Breast epithelium (tissue), 3 donors: ENCODE data around the gene MYO3B.

Experiments used
- POLR2A ChIP-seq: fragments of 450-650 bp; IDR thresholded peaks from one replicate; pipeline ENCODE4 v1.6.1; 2016; ENCODE audit warnings: antibody characterized with exemption, mild to moderate bottlenecking, moderate library complexity
- POLR2AphosphoS5 ChIP-seq, 3 donors: sonication (generic); formaldehyde crosslinking; IDR thresholded peaks; one replicate each; pipeline ENCODE4 v1.6.1; 2017; ENCODE audit warnings: antibody characterized with exemption in 3 of 3
- TF ChIP-seq, protein P1 (sequence below), 3 donors: fragments of 450-650 bp; IDR thresholded peaks; one replicate each; pipeline ENCODE4 v1.5.1; 2016 to 2017; ENCODE audit warnings: antibody characterized with exemption in 3 of 3, mild to moderate bottlenecking in 3 of 3, moderate library complexity in 3 of 3

DNA sequence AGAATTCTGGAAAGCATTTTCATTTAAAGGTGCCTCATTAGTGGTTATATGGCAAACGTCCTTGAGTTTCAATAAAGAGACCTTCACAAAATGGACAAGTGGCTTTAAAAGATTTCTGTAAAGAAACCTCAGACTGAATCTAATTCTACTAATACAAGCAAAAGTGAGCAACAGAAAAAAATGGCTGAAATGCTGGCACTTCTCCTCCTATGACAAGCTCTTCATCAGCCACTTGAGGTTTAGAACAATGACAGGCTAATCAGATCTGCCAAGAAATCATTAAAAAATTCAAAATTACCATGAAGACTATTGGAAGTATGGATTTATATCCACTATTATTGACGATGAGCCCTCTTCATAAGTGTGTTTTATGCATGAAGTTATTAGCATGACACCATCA lies 71.8 kb downstream of the MYO3B start:
- TF ChIP-seq, protein P1, sequence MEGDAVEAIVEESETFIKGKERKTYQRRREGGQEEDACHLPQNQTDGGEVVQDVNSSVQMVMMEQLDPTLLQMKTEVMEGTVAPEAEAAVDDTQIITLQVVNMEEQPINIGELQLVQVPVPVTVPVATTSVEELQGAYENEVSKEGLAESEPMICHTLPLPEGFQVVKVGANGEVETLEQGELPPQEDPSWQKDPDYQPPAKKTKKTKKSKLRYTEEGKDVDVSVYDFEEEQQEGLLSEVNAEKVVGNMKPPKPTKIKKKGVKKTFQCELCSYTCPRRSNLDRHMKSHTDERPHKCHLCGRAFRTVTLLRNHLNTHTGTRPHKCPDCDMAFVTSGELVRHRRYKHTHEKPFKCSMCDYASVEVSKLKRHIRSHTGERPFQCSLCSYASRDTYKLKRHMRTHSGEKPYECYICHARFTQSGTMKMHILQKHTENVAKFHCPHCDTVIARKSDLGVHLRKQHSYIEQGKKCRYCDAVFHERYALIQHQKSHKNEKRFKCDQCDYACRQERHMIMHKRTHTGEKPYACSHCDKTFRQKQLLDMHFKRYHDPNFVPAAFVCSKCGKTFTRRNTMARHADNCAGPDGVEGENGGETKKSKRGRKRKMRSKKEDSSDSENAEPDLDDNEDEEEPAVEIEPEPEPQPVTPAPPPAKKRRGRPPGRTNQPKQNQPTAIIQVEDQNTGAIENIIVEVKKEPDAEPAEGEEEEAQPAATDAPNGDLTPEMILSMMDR (IDR thresholded peaks at IDR 0.05), result no peak
- TF ChIP-seq POLR2AphosphoS5 (IDR thresholded peaks at IDR 0.05), result no peak
- no peak for TF ChIP-seq POLR2A
